ENCODE results near the gene TRAPPC1.

GRCh38 chr17:7946441-7946840, 14.7 kb upstream of the TRAPPC1 start:
- TF ChIP-seq JUND (IDR thresholded peaks at IDR 0.05; ENCODE audit: low read depth, low read length), result no peak
- TF ChIP-seq CTCF (IDR thresholded peaks at IDR 0.05 in 2 of 3, conservative IDR thresholded peaks at IDR 0.05 in 1 of 3; ENCODE audit: control insufficient read depth in 2 of 3, extremely low read depth in 1 of 3, insufficient read depth in 1 of 3, low read depth in 3 of 3, low read length in 3 of 3), result no peak
- no peak for TF ChIP-seq USF2 (IDR thresholded peaks at IDR 0.05; ENCODE audit: borderline replicate concordance, low read depth, low read length)
- no peak for TF ChIP-seq EP300 (IDR thresholded peaks at IDR 0.05; ENCODE audit: borderline replicate concordance in 1 of 2, control insufficient read depth in 1 of 2, low read depth in 2 of 2, low read length in 2 of 2)
- no peak for TF ChIP-seq PBX3 (IDR thresholded peaks at IDR 0.05; ENCODE audit: insufficient replicate concordance, low read depth, low read length)
- TF ChIP-seq PKNOX1 (IDR thresholded peaks at IDR 0.05), result no peak
- no peak for TF ChIP-seq POLR2A (IDR thresholded peaks at IDR 0.05; ENCODE audit: low read depth, low read length)
- TF ChIP-seq SREBF2 (IDR thresholded peaks at IDR 0.05; ENCODE audit: low read length), result no peak
- TF ChIP-seq POLR2AphosphoS5 (IDR thresholded peaks at IDR 0.05; ENCODE audit: low read length), result no peak
- no peak for TF ChIP-seq HDGF (IDR thresholded peaks at IDR 0.05)

All from GM12878 (cell line).